Vagina (tissue), 2 donors: Measurements from ENCODE around the gene DOK6.

Experiments used
- POLR2A ChIP-seq, 2 donors: fragments of 450-650 bp; IDR thresholded peaks; one replicate each; pipeline ENCODE4 v1.6.1; 2017; ENCODE audit warnings: antibody characterized with exemption in 2 of 2, mild to moderate bottlenecking in 2 of 2, moderate library complexity in 2 of 2
- TF ChIP-seq, protein P1 (sequence below), 3 experiments: fragments of 450-650 bp in 2 of 3; fragments of 200-600 bp in 1 of 3; sonication (generic) in 1 of 3; IDR thresholded peaks; one replicate each; pipeline ENCODE4 v1.5.1; 2017 to 2019; ENCODE audit warnings: antibody characterized with exemption in 3 of 3, mild to moderate bottlenecking in 2 of 3, moderate library complexity in 2 of 3

DNA sequence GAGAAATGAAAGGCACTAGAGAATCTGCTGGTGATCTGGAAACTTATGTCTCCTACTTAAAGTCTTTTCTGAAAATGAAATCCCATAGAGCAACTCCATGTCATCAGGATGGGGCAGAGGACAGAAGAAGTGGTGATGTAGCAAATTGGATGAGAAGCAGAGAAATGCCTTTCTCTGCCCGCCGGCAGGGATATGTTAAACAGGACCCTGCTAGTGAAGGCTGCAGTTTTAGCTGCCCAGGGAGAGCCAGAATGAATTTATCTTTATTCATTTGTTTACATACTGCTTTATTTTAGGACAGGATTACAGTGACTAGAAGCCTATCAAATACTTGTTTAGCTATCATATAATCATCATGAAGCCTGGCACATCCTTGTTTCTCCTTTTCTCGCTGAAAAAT is 247.0 kb downstream of the DOK6 start:
- TF ChIP-seq, protein P1, sequence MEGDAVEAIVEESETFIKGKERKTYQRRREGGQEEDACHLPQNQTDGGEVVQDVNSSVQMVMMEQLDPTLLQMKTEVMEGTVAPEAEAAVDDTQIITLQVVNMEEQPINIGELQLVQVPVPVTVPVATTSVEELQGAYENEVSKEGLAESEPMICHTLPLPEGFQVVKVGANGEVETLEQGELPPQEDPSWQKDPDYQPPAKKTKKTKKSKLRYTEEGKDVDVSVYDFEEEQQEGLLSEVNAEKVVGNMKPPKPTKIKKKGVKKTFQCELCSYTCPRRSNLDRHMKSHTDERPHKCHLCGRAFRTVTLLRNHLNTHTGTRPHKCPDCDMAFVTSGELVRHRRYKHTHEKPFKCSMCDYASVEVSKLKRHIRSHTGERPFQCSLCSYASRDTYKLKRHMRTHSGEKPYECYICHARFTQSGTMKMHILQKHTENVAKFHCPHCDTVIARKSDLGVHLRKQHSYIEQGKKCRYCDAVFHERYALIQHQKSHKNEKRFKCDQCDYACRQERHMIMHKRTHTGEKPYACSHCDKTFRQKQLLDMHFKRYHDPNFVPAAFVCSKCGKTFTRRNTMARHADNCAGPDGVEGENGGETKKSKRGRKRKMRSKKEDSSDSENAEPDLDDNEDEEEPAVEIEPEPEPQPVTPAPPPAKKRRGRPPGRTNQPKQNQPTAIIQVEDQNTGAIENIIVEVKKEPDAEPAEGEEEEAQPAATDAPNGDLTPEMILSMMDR (IDR thresholded peaks at IDR 0.05) = no peak
- TF ChIP-seq POLR2A (IDR thresholded peaks at IDR 0.05) = no peak
